Right lobe of liver (tissue), 4 donors: Measurements from ENCODE around the gene CYTIP.

Source experiments
- POLR2A ChIP-seq: fragments of 450-650 bp; IDR thresholded peaks from one replicate; pipeline ENCODE4 v1.6.1; 2017; ENCODE audit warnings: antibody characterized with exemption, mild to moderate bottlenecking
- TF ChIP-seq, protein P1 (sequence below), 4 donors: fragments of 200-600 bp in 3 of 4; fragments of 450-650 bp in 1 of 4; IDR thresholded peaks; one replicate each; pipeline versions ENCODE4 v1.5.1 to v1.8.0; 2016 to 2022; ENCODE audit warnings: antibody characterized with exemption in 4 of 4, mild to moderate bottlenecking in 2 of 4
- donor health status: DM: no; HTN: no; CAD: no.
- donor health status: DM: no; HTN: no; CAD: no.
- donor health status: DM: no; HTN: yes; CAD: no.

DNA sequence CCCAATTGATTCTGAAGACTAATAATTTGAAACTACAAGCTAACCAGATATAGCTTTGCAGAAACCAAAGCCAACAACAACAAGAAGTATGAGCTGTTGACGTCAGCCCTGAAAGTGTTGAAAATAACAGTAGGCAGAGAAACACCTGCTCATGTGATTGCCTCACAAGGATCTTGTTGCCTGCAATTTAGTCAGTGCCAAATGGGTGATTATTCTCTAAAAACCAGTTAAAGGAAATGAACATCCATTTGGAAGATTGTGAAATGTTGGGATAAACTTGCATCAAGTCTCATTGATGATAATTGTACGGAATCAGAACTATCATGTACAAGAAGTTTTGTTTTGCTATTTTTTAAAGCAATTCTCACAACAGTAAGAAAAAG is 2.8 kb downstream of the CYTIP start:
- no peak for TF ChIP-seq POLR2A
- TF ChIP-seq, protein P1, sequence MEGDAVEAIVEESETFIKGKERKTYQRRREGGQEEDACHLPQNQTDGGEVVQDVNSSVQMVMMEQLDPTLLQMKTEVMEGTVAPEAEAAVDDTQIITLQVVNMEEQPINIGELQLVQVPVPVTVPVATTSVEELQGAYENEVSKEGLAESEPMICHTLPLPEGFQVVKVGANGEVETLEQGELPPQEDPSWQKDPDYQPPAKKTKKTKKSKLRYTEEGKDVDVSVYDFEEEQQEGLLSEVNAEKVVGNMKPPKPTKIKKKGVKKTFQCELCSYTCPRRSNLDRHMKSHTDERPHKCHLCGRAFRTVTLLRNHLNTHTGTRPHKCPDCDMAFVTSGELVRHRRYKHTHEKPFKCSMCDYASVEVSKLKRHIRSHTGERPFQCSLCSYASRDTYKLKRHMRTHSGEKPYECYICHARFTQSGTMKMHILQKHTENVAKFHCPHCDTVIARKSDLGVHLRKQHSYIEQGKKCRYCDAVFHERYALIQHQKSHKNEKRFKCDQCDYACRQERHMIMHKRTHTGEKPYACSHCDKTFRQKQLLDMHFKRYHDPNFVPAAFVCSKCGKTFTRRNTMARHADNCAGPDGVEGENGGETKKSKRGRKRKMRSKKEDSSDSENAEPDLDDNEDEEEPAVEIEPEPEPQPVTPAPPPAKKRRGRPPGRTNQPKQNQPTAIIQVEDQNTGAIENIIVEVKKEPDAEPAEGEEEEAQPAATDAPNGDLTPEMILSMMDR (IDR thresholded peaks at IDR 0.05), result no peak
